Activated CD8-positive, alpha-beta T cell treated with anti-CD3 and anti-CD28 coated beads, Interleukin-2, amount 10 ng/mL, durations not matched to agents 7 days and 5 days (primary cell): ENCODE measurements around the gene USHBP1. TPM values are rescaled to one million over a fixed set of nuclear protein-coding genes. Genes with fewer than 3 reads are reported as not detected.
A peak's percentile ranks its signal among the peaks of the same experiment; 100 is the strongest.
"Not testable (repeated sequence)": the region's sequence is repeated elsewhere in the genome, so short reads cannot be mapped to it uniquely, and the experiment has no call there.

ENCODE experiments used
- ATAC-seq: fragments of 150-1000 bp; cut with Tn5 transposase; one replicate; pipeline ENCODE4 v1.10.0; 2021; ENCODE audit warnings: moderate library complexity
- CTCF ChIA-PET: fragments of 350-600 bp; sonication (Branson Sonifier 250); formaldehyde crosslinking; loops from one replicate; lab custom pipeline; 2021; ENCODE audit warnings: antibody characterized with exemption; lab: Charles Lee
- POLR2A ChIA-PET: fragments of 350-600 bp; sonication (Branson Sonifier 250); formaldehyde crosslinking; loops from one replicate; lab custom pipeline; 2021; ENCODE audit warnings: antibody characterized with exemption; lab: Charles Lee
- DNase-seq: peaks from one replicate; pipeline ENCODE4 v3.0.0-alpha.2; 2020
- H3K27ac Mint-ChIP-seq: one replicate; pipeline ENCODE4 v1.8.0; 2021; ENCODE audit warnings: mild to moderate bottlenecking, mixed read lengths
- H3K27me3 Mint-ChIP-seq: one replicate; pipeline ENCODE4 v1.8.0; 2021; ENCODE audit warnings: low read depth, mixed read lengths
- H3K36me3 Mint-ChIP-seq: one replicate; pipeline ENCODE4 v1.8.0; 2021; ENCODE audit warnings: low read depth, mixed read lengths
- H3K4me1 Mint-ChIP-seq: one replicate; pipeline ENCODE4 v1.8.0; 2021; ENCODE audit warnings: low read depth, mixed read lengths
- H3K4me3 Mint-ChIP-seq: one replicate; pipeline ENCODE4 v1.8.0; 2021; ENCODE audit warnings: mild to moderate bottlenecking, mixed read lengths
- H3K9me3 Mint-ChIP-seq: one replicate; pipeline ENCODE4 v1.8.0; 2022; ENCODE audit warnings: mixed read lengths; ENCODE audit not compliant: insufficient read depth
- total RNA-seq, 2 experiments: library from RNA; stranded (reverse); gene quantifications; one replicate each; pipeline ENCODE4 v1.2.3, GENCODE V29; 2021

USHBP1 gene
- total RNA-seq, 2 experiments from 2014 or later = not detected

GRCh38 chr19:17295551-17295950 is 31.0 kb upstream of the USHBP1 start:
- H3K27me3 Mint-ChIP-seq = not testable (repeated sequence)

GRCh38 chr19:17294051-17294891 is 29.7 kb upstream of the USHBP1 start:
- Mint-ChIP-seq H3K4me1 (peaks cover 15% of the 10 kb centered on the region), H3K4me3 (no peak overlapping the region), H3K9me3 (no peaks in the 10 kb centered on the region), H3K27ac (no peak overlapping the region), H3K27me3 (peaks cover 4% of the 10 kb centered on the region), H3K36me3 (peaks cover 14% of the 10 kb centered on the region)
- peak; percentile 49 for DNase-seq
- ChIA-PET POLR2A (interaction anchor here (0.6 kb wide), 1 partner anchor 53 kb away, joined by 3 read pairs; no protein-coding TSS in a partner anchor), CTCF (interaction anchor here (0.7 to 5.4 kb wide), 3 partner anchors 12 to 91 kb away, joined by 3 to 33 read pairs (median 3); partner anchors contain the start of genes ANKLE1 and USE1)
- ATAC-seq = no peak

More at GRCh38 chr19:17295551-17295950, 31.0 kb upstream of the USHBP1 start:
- Mint-ChIP-seq H3K36me3 (peaks cover 14% of the 10 kb centered on the region), H3K4me1 (peaks cover 15% of the 10 kb centered on the region)
- CTCF ChIA-PET, H3K27ac Mint-ChIP-seq, H3K4me3 Mint-ChIP-seq, DNase-seq, H3K9me3 Mint-ChIP-seq, ATAC-seq: not testable (repeated sequence)
- POLR2A ChIA-PET = interaction anchor here (0.9 kb wide), 1 partner anchor 13 kb away, joined by 3 read pairs; no protein-coding TSS in a partner anchor

GRCh38 chr19:17293605-17294004 is 29.1 kb upstream of the USHBP1 start:
- POLR2A ChIA-PET = no interaction called here
- Mint-ChIP-seq H3K4me1 (peaks cover 15% of the 10 kb centered on the region), H3K4me3 (no peak overlapping the region), H3K27ac (no peak overlapping the region), H3K36me3 (peaks cover 11% of the 10 kb centered on the region), H3K27me3 (peaks cover 4% of the 10 kb centered on the region), H3K9me3 (no peaks in the 10 kb centered on the region)
- DNase-seq (no peak), ATAC-seq (no peak)
- CTCF ChIA-PET = interaction anchor here (0.9 to 5.4 kb wide), 12 partner anchors 11 to 112 kb away, joined by 3 to 33 read pairs (median 3); partner anchors contain the start of genes ANKLE1, BST2, DDA1 and MRPL34

GRCh38 chr19:17292301-17293074 is 27.9 kb upstream of the USHBP1 start:
- peaks cover 4% of the 10 kb centered on the region for H3K27me3 Mint-ChIP-seq

GRCh38 chr19:17289489-17289888 is 24.9 kb upstream of the USHBP1 start:
- no peak overlapping the region for H3K27ac Mint-ChIP-seq
- no peaks in the 10 kb centered on the region for H3K9me3 Mint-ChIP-seq
- H3K4me3 Mint-ChIP-seq = no peak overlapping the region
- DNase-seq = peak; percentile 62
- H3K27me3 Mint-ChIP-seq = peaks cover 4% of the 10 kb centered on the region
- no peak for ATAC-seq
- ChIA-PET CTCF (interaction anchor here (0.7 to 5.4 kb wide), 2 partner anchors 7 to 285 kb away, joined by 3 to 33 read pairs; partner anchors contain the start of gene ANKLE1), POLR2A (no interaction called here)
- peaks cover 12% of the 10 kb centered on the region for H3K4me1 Mint-ChIP-seq
- H3K36me3 Mint-ChIP-seq = peaks cover 8% of the 10 kb centered on the region

More at GRCh38 chr19:17292301-17293074, 27.9 kb upstream of the USHBP1 start:
- ATAC-seq (peak; percentile 97), DNase-seq (peak; percentile 86)
- H3K36me3 Mint-ChIP-seq = peaks cover 6% of the 10 kb centered on the region
- no peaks in the 10 kb centered on the region for H3K9me3 Mint-ChIP-seq
- CTCF ChIA-PET = interaction anchor here (0.6 to 5.4 kb wide), 17 partner anchors 10 to 113 kb away, joined by 3 to 33 read pairs (median 3); partner anchors contain the start of genes ABHD8, ANKLE1, ANO8 and BABAM1
- POLR2A ChIA-PET = interaction anchor here (0.5 to 1.6 kb wide), 5 partner anchors 11 to 113 kb away, joined by 3 to 9 read pairs (median 4); partner anchors contain the start of genes ABHD8 and BST2
- H3K27ac Mint-ChIP-seq = peak overlapping the region; percentile 77
- peaks cover 15% of the 10 kb centered on the region for H3K4me1 Mint-ChIP-seq
- peak overlapping the region; percentile 85 for H3K4me3 Mint-ChIP-seq

GRCh38 chr19:17286752-17287151 is 22.2 kb upstream of the USHBP1 start:
- peaks cover 17% of the 10 kb centered on the region for H3K36me3 Mint-ChIP-seq
- H3K4me3 Mint-ChIP-seq = no peak overlapping the region
- no peaks in the 10 kb centered on the region for H3K9me3 Mint-ChIP-seq
- no peak for ATAC-seq
- POLR2A ChIA-PET = interaction anchor here (0.7 kb wide), 1 partner anchor 946 kb away, joined by 3 read pairs; no protein-coding TSS in a partner anchor
- peaks cover 4% of the 10 kb centered on the region for H3K27me3 Mint-ChIP-seq
- CTCF ChIA-PET = interaction anchor here (1.3 to 1.5 kb wide), 2 partner anchors 26 to 100 kb away, joined by 4 read pairs; no protein-coding TSS in a partner anchor
- DNase-seq = no peak
- no peak overlapping the region for H3K27ac Mint-ChIP-seq
- H3K4me1 Mint-ChIP-seq = peaks cover 9% of the 10 kb centered on the region

GRCh38 chr19:17286263-17286662 is 21.7 kb upstream of the USHBP1 start:
- ChIA-PET CTCF (interaction anchor here (0.5 to 1.5 kb wide), 3 partner anchors 26 to 100 kb away, joined by 3 to 4 read pairs (median 4); no protein-coding TSS in a partner anchor), POLR2A (interaction anchor here (0.7 kb wide), 1 partner anchor 946 kb away, joined by 3 read pairs; no protein-coding TSS in a partner anchor)
- Mint-ChIP-seq H3K9me3 (no peaks in the 10 kb centered on the region), H3K36me3 (peaks cover 17% of the 10 kb centered on the region), H3K4me3 (no peak overlapping the region), H3K27ac (no peak overlapping the region), H3K27me3 (peaks cover 4% of the 10 kb centered on the region), H3K4me1 (peaks cover 10% of the 10 kb centered on the region)
- ATAC-seq (no peak), DNase-seq (no peak)

- H3K4me1 Mint-ChIP-seq = peaks cover 14% of the 10 kb centered on the region
- no peak overlapping the region for H3K27ac Mint-ChIP-seq
- no peak overlapping the region for H3K4me3 Mint-ChIP-seq
- no peak for ATAC-seq
- peaks cover 4% of the 10 kb centered on the region for H3K27me3 Mint-ChIP-seq
- H3K36me3 Mint-ChIP-seq = peaks cover 17% of the 10 kb centered on the region
- no peak for DNase-seq
- ChIA-PET POLR2A (no interaction called here), CTCF (interaction anchor here (1.5 kb wide), 1 partner anchor 25 kb away, joined by 4 read pairs; no protein-coding TSS in a partner anchor)
- H3K9me3 Mint-ChIP-seq = no peaks in the 10 kb centered on the region
These were observed 21.0 kb upstream of the USHBP1 start for GRCh38 chr19:17285415-17286135.

- no peak for DNase-seq
- Mint-ChIP-seq H3K36me3 (peaks cover 17% of the 10 kb centered on the region), H3K4me1 (peaks cover 20% of the 10 kb centered on the region), H3K4me3 (peak overlapping the region; percentile 28), H3K9me3 (no peaks in the 10 kb centered on the region), H3K27me3 (no peaks in the 10 kb centered on the region), H3K27ac (no peak overlapping the region)
- ChIA-PET POLR2A (no interaction called here), CTCF (interaction anchor here (0.7 to 5.8 kb wide), 11 partner anchors 9 to 504 kb away, joined by 3 to 109 read pairs (median 4); partner anchors contain the start of genes BABAM1, DDA1 and USHBP1)
- no peak for ATAC-seq
These were observed 19.0 kb upstream of the USHBP1 start for GRCh38 chr19:17283504-17283996.

GRCh38 chr19:17282488-17283125 is 18.1 kb upstream of the USHBP1 start:
- Mint-ChIP-seq H3K36me3 (peaks cover 17% of the 10 kb centered on the region), H3K4me1 (peaks cover 20% of the 10 kb centered on the region), H3K27me3 (no peaks in the 10 kb centered on the region), H3K27ac (peak overlapping the region; percentile 79), H3K4me3 (peak overlapping the region; percentile 88), H3K9me3 (no peaks in the 10 kb centered on the region)
- ATAC-seq (peak; percentile 93), DNase-seq (peak; percentile 87)
- POLR2A ChIA-PET = interaction anchor here (0.6 to 2.5 kb wide), 6 partner anchors 13 to 56 kb away, joined by 3 to 15 read pairs (median 4); partner anchors contain the start of genes BABAM1 and OCEL1
- CTCF ChIA-PET = interaction anchor here (0.7 to 5.8 kb wide), 15 partner anchors 10 to 503 kb away, joined by 3 to 109 read pairs (median 4); partner anchors contain the start of genes BABAM1, DDA1, MRPL34 and OCEL1
